ENCODE data around the gene MGME1. TPM values are rescaled to one million over a fixed set of nuclear protein-coding genes. Genes with fewer than 3 reads are reported as not detected.

The MGME1 gene
- total and polyA plus RNA-seq, 9 of the 15 experiments (the other 6 are each of a cell fraction or from before 2014, with no cell fraction given): 13.4 to 45.1 (median 30.6) TPM

- peaks cover 100% of the 10 kb centered on the region for H3K79me2 ChIP-seq (ENCODE audit: control insufficient read depth, insufficient read depth, low read length)
These were observed 7.3 kb upstream of the MGME1 start for GRCh38 chr20:17961587-17961940.

DNA sequence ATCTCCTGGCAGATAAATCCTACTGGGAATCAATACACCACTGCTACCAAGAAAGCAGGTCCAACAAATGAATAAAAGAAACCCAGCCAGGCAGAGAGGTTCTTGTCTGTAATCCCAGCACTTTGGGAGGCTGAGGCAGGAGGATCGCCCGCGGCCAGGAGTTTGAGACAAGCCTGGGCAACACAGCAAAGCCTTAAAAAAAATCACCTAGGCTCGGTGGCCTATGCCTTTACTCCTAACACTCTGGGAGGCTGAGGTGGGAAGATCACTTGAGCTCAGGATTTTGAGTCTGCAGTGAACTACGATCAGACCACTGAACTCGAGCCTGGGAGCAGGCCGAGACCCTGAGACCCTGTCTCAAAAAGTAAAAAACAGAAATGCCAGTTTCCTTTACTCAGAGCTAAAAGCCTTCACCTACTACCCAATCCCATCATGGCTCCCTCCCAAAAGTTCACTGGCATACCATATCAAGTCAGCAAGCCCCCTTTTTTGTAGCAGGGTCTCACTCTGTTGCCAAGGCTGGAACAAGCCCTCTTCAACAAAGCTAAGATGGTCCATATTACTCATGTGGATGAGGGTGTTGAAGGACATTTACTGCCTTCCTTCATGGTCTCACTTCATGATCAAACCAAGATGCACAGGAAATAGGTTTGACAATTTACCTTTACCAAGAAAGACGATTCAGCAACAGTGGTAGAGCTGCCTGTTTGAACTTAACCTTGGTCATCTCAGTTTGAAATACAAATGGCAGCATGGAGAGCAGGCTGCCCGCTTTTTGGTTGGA lies 5.5 kb upstream of the MGME1 start:
- Histone ChIP-seq H3K9me1 (ENCODE audit: control insufficient read depth, insufficient read depth, low read length) (no peaks in the 10 kb centered on the region), H3K4me1 (replicated peaks in 1 of 2; ENCODE audit: control insufficient read depth in 2 of 2, insufficient read depth in 2 of 2, low read length in 2 of 2) (peaks cover 21 to 57% of the 10 kb centered on the region in 2 experiments), H3K4me3 (peak overlapping the region; percentile 22), H3K9ac (ENCODE audit: insufficient read depth in 1 of 2, low read depth in 2 of 2, low read length in 2 of 2) (peak overlapping the region; percentile 63 to 98; a peak in 3 of 4 replicates), H3K79me2 (ENCODE audit: control insufficient read depth, insufficient read depth, low read length) (peaks cover 100% of the 10 kb centered on the region), H4K20me1 (replicated peaks; ENCODE audit: control insufficient read depth, insufficient read depth, low read length) (peaks cover 30% of the 10 kb centered on the region), H2AFZ (ENCODE audit: low read depth, low read length) (no peak overlapping the region), H3K36me3 (ENCODE audit: control insufficient read depth, insufficient read depth, low read length) (peaks cover 73% of the 10 kb centered on the region), H3K4me2 (ENCODE audit: insufficient read depth, low read length) (peak overlapping the region; percentile 96), H3K27ac (ENCODE audit: extremely low read depth, low read depth, low read length) (peak overlapping the region; percentile 100), H3K27me3 (ENCODE audit: control insufficient read depth in 2 of 2, insufficient read depth in 2 of 2, low read length in 2 of 2) (no peaks in the 10 kb centered on the region), H3K9me3 (replicated peaks; ENCODE audit: control insufficient read depth, insufficient read depth, low read depth, low read length) (no peaks in the 10 kb centered on the region)
- DNase-seq (ENCODE audit: extremely low read depth in 1 of 4, low spot score in 3 of 4): no peak
- ATAC-seq: no peak
- CTCF ChIA-PET (ENCODE audit: low intra/inter-chr PET ratio): no interaction called here
- intact Hi-C loops (cut with micrococcal nuclease): no loop called here
- no TSS peak for BruUV-seq (replicated peaks)
- 33% methylated on average over 7 of the region's 9 CpGs for WGBS (ENCODE audit: insufficient coverage, low coverage, missing lambda C conversion rate)
- no peak for FAIRE-seq
- TF ChIP-seq ZFX (CRISPR knock-in tag; IDR thresholded peaks at IDR 0.05) (0 out of 2 replicates have a peak, but pooled peaks have one; percentile 22), RBM34 (IDR thresholded peaks at IDR 0.05; ENCODE audit: borderline replicate concordance, insufficient read depth, low read length) (no peak), PML (IDR thresholded peaks at IDR 0.05; ENCODE audit: low read length) (peak; percentile 6; the same call in 1 of the 2 replicates), POLR2A (conservative IDR thresholded peaks at IDR 0.05) (peak; percentile 47; the same call in 1 of the 2 replicates), POLR2AphosphoS5 (IDR thresholded peaks at IDR 0.05; ENCODE audit: control insufficient read depth, insufficient read depth, low read depth, low read length) (peak; percentile 27; the same call in 1 of the 2 replicates)
- in situ Hi-C loops (cut with MboI): no loop called here
- POLR2A ChIA-PET: interaction anchor here (0.5 to 1.7 kb wide), 2 partner anchors 8 to 18 kb away, joined by 3 to 7 read pairs; no protein-coding TSS in a partner anchor

More at GRCh38 chr20:17961587-17961940, 7.3 kb upstream of the MGME1 start:
- Histone ChIP-seq H3K9me3 (replicated peaks; ENCODE audit: control insufficient read depth, insufficient read depth, low read depth, low read length) (no peaks in the 10 kb centered on the region), H3K36me3 (ENCODE audit: control insufficient read depth, insufficient read depth, low read length) (peaks cover 71% of the 10 kb centered on the region), H3K27ac (ENCODE audit: extremely low read depth, low read depth, low read length) (peak overlapping the region; percentile 59; the same call in 1 of the 3 replicates), H4K20me1 (replicated peaks; ENCODE audit: control insufficient read depth, insufficient read depth, low read length) (peaks cover 43% of the 10 kb centered on the region), H3K4me2 (ENCODE audit: insufficient read depth, low read length) (peak overlapping the region; percentile 51; the same call in 1 of the 2 replicates), H3K9me1 (ENCODE audit: control insufficient read depth, insufficient read depth, low read length) (peaks cover 3% of the 10 kb centered on the region), H3K4me1 (replicated peaks in 1 of 2; ENCODE audit: control insufficient read depth in 2 of 2, insufficient read depth in 2 of 2, low read length in 2 of 2) (peaks cover 21 to 65% of the 10 kb centered on the region in 2 experiments), H3K27me3 (ENCODE audit: control insufficient read depth in 2 of 2, insufficient read depth in 2 of 2, low read length in 2 of 2) (no peaks in the 10 kb centered on the region), H3K9ac (ENCODE audit: insufficient read depth in 1 of 2, low read depth in 2 of 2, low read length in 2 of 2) (no peak overlapping the region; a peak in 1 of 4 replicates), H3K4me3 (no peak overlapping the region), H2AFZ (ENCODE audit: low read depth, low read length) (no peak overlapping the region)
- 25% methylated on average over 1 of the region's 1 CpG for WGBS (ENCODE audit: insufficient coverage, low coverage, missing lambda C conversion rate)
- CTCF ChIA-PET (ENCODE audit: low intra/inter-chr PET ratio): no interaction called here
- intact Hi-C loops (cut with micrococcal nuclease) (no loop called here), in situ Hi-C loops (cut with MboI) (no loop called here)
- no peak for ATAC-seq
- TF ChIP-seq ZNF347 (CRISPR knock-in tag; IDR thresholded peaks at IDR 0.05; ENCODE audit: low read depth) (no peak), POLR2AphosphoS5 (IDR thresholded peaks at IDR 0.05; ENCODE audit: control insufficient read depth, insufficient read depth, low read depth, low read length) (0 out of 2 replicates have a peak, but pooled peaks have one; percentile 7)
- POLR2A ChIA-PET: interaction anchor here (1.1 to 1.7 kb wide), 2 partner anchors 10 to 18 kb away, joined by 6 to 7 read pairs; no protein-coding TSS in a partner anchor
- DNase-seq (ENCODE audit: extremely low read depth in 1 of 4, low spot score in 3 of 4): no peak
- BruUV-seq (replicated peaks): no TSS peak
- FAIRE-seq: no peak
